Measurements from ENCODE around the gene SLC25A11.
"Not testable (repeated sequence)": the region's sequence is repeated elsewhere in the genome, so short reads cannot be mapped to it uniquely, and the experiment has no call there.

The SLC25A11 gene

GRCh38 chr17:4921320-4921719 lies 18.5 kb downstream of the SLC25A11 start:
- Mint-ChIP-seq H3K4me1 (peaks cover 6% of the 10 kb centered on the region), H3K9me3 (no peaks in the 10 kb centered on the region), H3K36me3 (ENCODE audit: low read depth) (no peaks in the 10 kb centered on the region), H3K4me3 (no peak overlapping the region), H3K27ac (no peak overlapping the region), H3K27me3 (ENCODE audit: low read depth) (no peaks in the 10 kb centered on the region)
- TF ChIP-seq CTCF (IDR thresholded peaks at IDR 0.05; ENCODE audit: unreplicated experiment in 3 of 3) = no peak

GRCh38 chr17:4920351-4921048 lies 19.3 kb downstream of the SLC25A11 start:
- Mint-ChIP-seq H3K4me1 (peaks cover 6% of the 10 kb centered on the region), H3K36me3 (ENCODE audit: low read depth) (no peaks in the 10 kb centered on the region), H3K4me3 (no peak overlapping the region), H3K9me3 (no peaks in the 10 kb centered on the region), H3K27me3 (ENCODE audit: low read depth) (no peaks in the 10 kb centered on the region), H3K27ac (peak overlapping the region in 1 of 3 experiments; percentile 19)
- no peak for TF ChIP-seq CTCF (IDR thresholded peaks at IDR 0.05; ENCODE audit: unreplicated experiment in 3 of 3)

GRCh38 chr17:4919511-4920047 lies 20.3 kb downstream of the SLC25A11 start:
- no peaks in the 10 kb centered on the region for H3K9me3 Mint-ChIP-seq
- peak overlapping the region in 1 of 3 experiments; percentile 52 for H3K27ac Mint-ChIP-seq
- TF ChIP-seq CTCF (IDR thresholded peaks at IDR 0.05; ENCODE audit: unreplicated experiment in 3 of 3) = no peak
- H3K4me3 Mint-ChIP-seq = no peak overlapping the region
- H3K4me1 Mint-ChIP-seq = peaks cover 6% of the 10 kb centered on the region
- H3K27me3 Mint-ChIP-seq (ENCODE audit: low read depth) = no peaks in the 10 kb centered on the region
- H3K36me3 Mint-ChIP-seq (ENCODE audit: low read depth) = no peaks in the 10 kb centered on the region

GRCh38 chr17:4914551-4914950 lies 25.3 kb downstream of the SLC25A11 start:
- not testable (repeated sequence) for H3K9me3 Mint-ChIP-seq; H3K4me3 Mint-ChIP-seq; H3K27me3 Mint-ChIP-seq (ENCODE audit: low read depth); H3K27ac Mint-ChIP-seq; H3K4me1 Mint-ChIP-seq; H3K36me3 Mint-ChIP-seq (ENCODE audit: low read depth)

GRCh38 chr17:4913994-4914393 lies 25.9 kb downstream of the SLC25A11 start:
- H3K27me3 Mint-ChIP-seq (ENCODE audit: low read depth) = no peaks in the 10 kb centered on the region
- peak overlapping the region; percentile 82 to 88 (median 84) for H3K27ac Mint-ChIP-seq
- TF ChIP-seq CTCF (IDR thresholded peaks at IDR 0.05; ENCODE audit: unreplicated experiment in 3 of 3) = no peak
- H3K36me3 Mint-ChIP-seq (ENCODE audit: low read depth) = no peaks in the 10 kb centered on the region
- peaks cover 4% of the 10 kb centered on the region for H3K4me1 Mint-ChIP-seq
- H3K4me3 Mint-ChIP-seq = no peak overlapping the region
- H3K9me3 Mint-ChIP-seq = no peaks in the 10 kb centered on the region

GRCh38 chr17:4908711-4909496 lies 30.9 kb downstream of the SLC25A11 start:
- no peaks in the 10 kb centered on the region for H3K9me3 Mint-ChIP-seq
- no peak overlapping the region for H3K27ac Mint-ChIP-seq
- no peak overlapping the region for H3K4me3 Mint-ChIP-seq
- H3K4me1 Mint-ChIP-seq = peaks cover 1% of the 10 kb centered on the region
- H3K27me3 Mint-ChIP-seq (ENCODE audit: low read depth) = no peaks in the 10 kb centered on the region
- TF ChIP-seq CTCF (IDR thresholded peaks at IDR 0.05; ENCODE audit: unreplicated experiment in 3 of 3) = peak; percentile 74 to 80 (median 78)
- H3K36me3 Mint-ChIP-seq (ENCODE audit: low read depth) = no peaks in the 10 kb centered on the region
